GM13976 (cell line): ENCODE results near the gene PPP1R3E.
"Not testable (repeated sequence)": the region's sequence is repeated elsewhere in the genome, so short reads cannot be mapped to it uniquely, and the experiment has no call there.

Experiments used
- DNase-seq: peaks from one replicate; pipeline ENCODE4 v3.0.0; 2012; ENCODE audit warnings: low spot score
- CTCF ChIP-seq: IDR thresholded peaks from 2 replicates; pipeline ENCODE4 v1.5.1; 2012; ENCODE audit warnings: borderline replicate concordance, mild to moderate bottlenecking; ENCODE audit not compliant: insufficient read depth; ENCODE audit errors: extremely low read depth, missing control alignments, control extremely low read depth
- in situ Hi-C: fragments of 300-500 bp; cut with MboI; formaldehyde crosslinking; loops from one replicate; pipeline ENCODE4 v1.12.0; 2022; ENCODE audit warnings: low sequenced_read_pairs, mixed read lengths, inconsistent platforms; ENCODE audit not compliant: unreplicated experiment

Gene PPP1R3E

DNA sequence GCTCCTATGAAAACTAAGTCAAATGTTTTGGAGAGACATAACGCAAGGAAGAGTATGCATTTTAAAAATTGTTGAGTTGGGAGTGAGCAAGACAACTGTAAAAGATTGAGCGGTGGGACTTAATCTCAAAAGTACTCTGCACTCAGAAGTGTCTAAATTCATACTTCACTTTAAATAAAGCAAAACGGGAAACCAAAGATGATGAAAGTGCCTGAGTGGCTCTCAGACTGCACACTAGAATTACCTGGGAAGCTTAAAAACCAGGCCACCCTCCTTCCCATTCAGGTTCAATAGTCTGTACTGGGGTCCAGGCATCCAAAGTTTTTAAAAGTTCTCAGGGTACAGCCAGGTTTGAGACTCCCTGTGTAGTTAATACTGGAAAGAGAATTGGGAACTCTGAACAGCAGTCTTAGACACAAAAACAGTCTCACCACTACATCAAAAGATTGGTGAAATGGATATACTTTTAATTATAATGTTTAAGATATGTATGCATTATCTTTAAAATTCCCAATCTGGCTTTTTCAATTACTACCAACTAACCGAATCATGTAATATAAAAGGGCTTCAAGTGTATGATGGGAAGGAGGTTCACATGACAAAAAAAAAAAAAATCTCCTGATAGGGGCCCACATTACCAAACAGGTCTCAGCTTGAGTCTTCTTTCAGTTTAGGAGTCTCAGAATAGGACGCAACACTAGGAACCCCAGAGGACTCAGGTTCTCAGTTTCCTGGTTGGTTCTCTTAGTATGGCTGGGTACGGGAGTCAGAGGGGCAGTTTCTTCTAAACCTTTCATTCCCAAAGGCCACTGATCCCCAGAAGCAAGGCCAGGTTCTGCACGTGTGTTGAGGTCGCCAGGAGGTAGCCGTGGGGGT is 17.8 kb downstream of the PPP1R3E start:
- peak; percentile 62 for DNase-seq
- in situ Hi-C loops, result no loop called here
- no peak for TF ChIP-seq CTCF

DNA sequence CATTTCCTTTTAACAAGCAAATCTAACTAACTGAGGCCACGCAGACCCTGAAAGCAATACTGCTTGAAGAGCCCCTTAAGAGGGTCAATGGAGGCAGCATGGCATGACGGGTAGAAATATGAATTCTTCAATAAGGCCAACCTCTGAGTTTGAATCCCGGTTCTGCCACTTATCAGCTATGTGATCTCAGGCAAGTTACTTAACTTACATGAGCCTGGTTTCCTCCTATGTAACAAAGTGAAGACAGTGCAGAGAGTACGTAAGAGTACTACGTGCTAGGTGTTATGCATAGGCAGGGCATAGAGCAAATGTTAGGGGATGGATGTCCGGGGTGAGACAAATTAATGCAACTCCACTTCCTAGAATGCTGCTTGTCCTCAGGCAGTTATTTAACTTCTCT is 21.4 kb downstream of the PPP1R3E start:
- no peak for DNase-seq
- no peak for TF ChIP-seq CTCF
- in situ Hi-C loops, result no loop called here

- DNase-seq, in situ Hi-C loops: not testable (repeated sequence)
Measured at GRCh38 chr14:23277928-23278327, 24.7 kb downstream of the PPP1R3E start.

- TF ChIP-seq CTCF, result no peak
- in situ Hi-C loops, result no loop called here
- no peak for DNase-seq
Measured at GRCh38 chr14:23277189-23277588, 25.5 kb downstream of the PPP1R3E start.

GRCh38 chr14:23275412-23275811 is 27.2 kb downstream of the PPP1R3E start:
- DNase-seq, result no peak
- in situ Hi-C loops, result no loop called here
- TF ChIP-seq CTCF, result no peak

GRCh38 chr14:23269193-23269592 is 33.5 kb downstream of the PPP1R3E start:
- DNase-seq, result no peak
- in situ Hi-C loops, result no loop called here
- TF ChIP-seq CTCF, result no peak

- in situ Hi-C loops, DNase-seq: not testable (repeated sequence)
Measured at GRCh38 chr14:23260849-23261248, 41.8 kb downstream of the PPP1R3E start.

GRCh38 chr14:23259426-23259825 is 43.2 kb downstream of the PPP1R3E start:
- TF ChIP-seq CTCF, result no peak
- in situ Hi-C loops, result no loop called here
- DNase-seq, result no peak
